Lung (tissue), 12 donors: ENCODE measurements around the gene PSMD13. TPM values are rescaled to one million over a fixed set of nuclear protein-coding genes. Genes with fewer than 3 reads are reported as not detected.

Source experiments
- ATAC-seq: fragments of 200-7000 bp; cut with Tn5 transposase; one replicate; pipeline ENCODE4 v1.9.1; 2020; ENCODE audit warnings: moderate number of reproducible peaks; ENCODE audit not compliant: insufficient read depth, low FRiP score
- DNase-seq, 3 donors: peaks; one replicate each; pipeline ENCODE4 v3.0.0-alpha.2; 2013 to 2017
- H3K27ac ChIP-seq, 2 donors: one replicate each; pipeline ENCODE4 v1.5.1; 2013; ENCODE audit warnings: mild to moderate bottlenecking in 2 of 2, moderate library complexity in 2 of 2, control low read depth in 1 of 2, inconsistent platforms in 1 of 2, low read depth in 1 of 2, low read length in 1 of 2
- H3K27me3 ChIP-seq, 3 donors: one replicate each; pipeline ENCODE4 v1.5.1; 2013; ENCODE audit warnings: low read length in 2 of 3; ENCODE audit not compliant: control insufficient read depth in 3 of 3, insufficient read depth in 3 of 3
- H3K36me3 ChIP-seq, 4 donors: one replicate each; pipeline ENCODE4 v1.5.1; 2013; ENCODE audit warnings: low read length in 4 of 4, mild to moderate bottlenecking in 1 of 4, moderate library complexity in 1 of 4; ENCODE audit not compliant: control insufficient read depth in 4 of 4, insufficient read depth in 4 of 4
- H3K4me1 ChIP-seq, 5 donors: one replicate each; pipeline ENCODE4 v1.5.1; 2013; ENCODE audit warnings: low read length in 5 of 5, mild to moderate bottlenecking in 2 of 5, moderate library complexity in 1 of 5; ENCODE audit not compliant: control insufficient read depth in 5 of 5, insufficient read depth in 5 of 5
- H3K4me3 ChIP-seq: one replicate; pipeline ENCODE4 v1.5.1; 2013; ENCODE audit warnings: mild to moderate bottlenecking, control low read depth, moderate library complexity
- H3K9ac ChIP-seq, 2 donors: one replicate each; pipeline ENCODE4 v1.5.1; 2013; ENCODE audit warnings: low read length in 2 of 2, control low read depth in 1 of 2; ENCODE audit not compliant: insufficient read depth in 1 of 2
- H3K9me3 ChIP-seq, 4 donors: one replicate each; pipeline ENCODE4 v1.5.1; 2013; ENCODE audit warnings: low read length in 3 of 4, mild to moderate bottlenecking in 1 of 4, moderate library complexity in 1 of 4; ENCODE audit not compliant: control insufficient read depth in 4 of 4, insufficient read depth in 3 of 4
- CTCF ChIP-seq: IDR thresholded peaks from 2 replicates; pipeline ENCODE4 v1.5.1; 2012; ENCODE audit warnings: mild to moderate bottlenecking; ENCODE audit errors: control extremely low read depth, extremely low read depth
- WGBS, 2 donors: extraction: QIAGEN DNeasy Blood & Tissue Kit; methylation state at CpG; one replicate each; pipeline ENCODE4 v1.1.7; 2013; 5-methylcytosine and 5-hydroxymethylcytosine counted together
- polyA plus RNA-seq, 2 donors: library from polyadenylated mRNA; stranded (reverse); fragments of 200-250 nt; gene quantifications; one replicate each; pipeline ENCODE4 v1.2.1, GENCODE V29; 2013
- total RNA-seq, 2 donors: library from RNA; depleted of rRNA in 1 of 2; stranded (reverse); fragments of >200 nt in 1 of 2; gene quantifications; one replicate each; pipeline ENCODE4 v1.2.1, GENCODE V29; 2014 to 2021
- donor health status: control.
- donor health status: control.
- donor health status: Bipolar disorder and iron deficiency.
- donor health status: healthy.
- donor health status: DM: yes; HTN: yes; CAD: no.

PSMD13 gene
- total and polyA plus RNA-seq, 4 donors = 75.2 to 184 (median 145) TPM

DNA sequence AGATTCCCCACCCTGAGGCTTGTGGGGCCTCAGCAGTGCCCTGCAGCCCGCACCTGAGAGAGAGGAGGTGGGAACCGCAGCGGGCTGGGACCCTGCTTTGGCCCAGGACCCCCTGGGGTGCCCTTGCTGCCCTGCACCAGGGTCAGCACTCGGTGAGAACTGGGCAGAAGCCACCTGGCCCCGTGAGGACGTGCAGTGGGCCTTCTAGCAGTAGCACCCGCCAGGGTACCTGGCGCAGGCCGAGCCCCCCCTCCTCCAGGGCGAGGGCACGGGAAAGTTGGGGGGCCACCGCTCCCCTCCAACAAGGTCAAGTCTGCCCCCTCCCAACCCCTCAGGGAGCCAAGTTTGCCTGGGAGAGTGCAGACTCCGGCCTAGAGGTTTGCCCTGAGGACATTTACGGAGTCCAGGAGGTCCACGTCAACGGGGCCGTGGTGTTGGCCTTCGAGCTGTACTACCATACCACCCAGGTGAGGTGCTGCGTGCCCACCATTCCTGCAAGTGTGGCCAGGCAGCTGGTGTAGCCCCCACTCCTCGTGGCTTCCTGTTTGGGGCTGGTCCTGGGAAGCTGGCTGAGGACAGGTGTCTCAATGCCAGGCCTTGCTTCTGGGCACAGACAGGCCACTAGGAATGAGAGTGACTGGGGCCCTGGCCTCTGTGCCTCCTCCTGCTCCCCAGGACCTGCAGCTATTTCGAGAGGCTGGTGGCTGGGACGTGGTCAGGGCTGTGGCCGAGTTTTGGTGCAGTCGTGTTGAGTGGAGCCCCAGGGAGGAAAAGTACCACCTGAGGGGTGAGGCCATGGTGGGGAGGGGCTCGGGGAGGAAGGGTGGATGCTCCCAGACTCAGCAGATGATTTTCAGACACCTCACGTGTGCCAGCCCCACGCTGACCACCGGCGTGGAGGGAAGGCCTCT is 55.7 kb downstream of the PSMD13 start:
- H3K27me3 ChIP-seq = peaks cover 0 to 8% (median 5%) of the 10 kb centered on the region in 3 donors
- no peaks in the 10 kb centered on the region for H3K9me3 ChIP-seq
- peaks cover 0 to 12% (median 0%) of the 10 kb centered on the region in 5 donors for H3K4me1 ChIP-seq
- WGBS, 2 donors = 94% methylated on average over 29 of the region's 29 CpGs
- H3K4me3 ChIP-seq = no peak overlapping the region
- no peak overlapping the region for H3K27ac ChIP-seq
- DNase-seq (no peak), ATAC-seq (no peak)
- no peak overlapping the region for H3K9ac ChIP-seq
- peaks cover 0 to 23% (median 0%) of the 10 kb centered on the region in 4 donors for H3K36me3 ChIP-seq
- no peak for TF ChIP-seq CTCF

- 91 to 92% methylated on average over 18 of the region's 18 CpGs for WGBS, 2 donors
- Histone ChIP-seq H3K27ac (no peak overlapping the region), H3K9ac (no peak overlapping the region), H3K36me3 (peaks cover 0 to 23% (median 0%) of the 10 kb centered on the region in 4 donors), H3K4me1 (peaks cover 0 to 9% (median 0%) of the 10 kb centered on the region in 5 donors), H3K4me3 (no peak overlapping the region), H3K9me3 (no peaks in the 10 kb centered on the region), H3K27me3 (peaks cover 0 to under 1% (median 0%) of the 10 kb centered on the region in 3 donors)
- ATAC-seq = no peak
- TF ChIP-seq CTCF = no peak
- DNase-seq = no peak
Measured at GRCh38 chr11:293271-293851, 56.6 kb downstream of the PSMD13 start.

DNA sequence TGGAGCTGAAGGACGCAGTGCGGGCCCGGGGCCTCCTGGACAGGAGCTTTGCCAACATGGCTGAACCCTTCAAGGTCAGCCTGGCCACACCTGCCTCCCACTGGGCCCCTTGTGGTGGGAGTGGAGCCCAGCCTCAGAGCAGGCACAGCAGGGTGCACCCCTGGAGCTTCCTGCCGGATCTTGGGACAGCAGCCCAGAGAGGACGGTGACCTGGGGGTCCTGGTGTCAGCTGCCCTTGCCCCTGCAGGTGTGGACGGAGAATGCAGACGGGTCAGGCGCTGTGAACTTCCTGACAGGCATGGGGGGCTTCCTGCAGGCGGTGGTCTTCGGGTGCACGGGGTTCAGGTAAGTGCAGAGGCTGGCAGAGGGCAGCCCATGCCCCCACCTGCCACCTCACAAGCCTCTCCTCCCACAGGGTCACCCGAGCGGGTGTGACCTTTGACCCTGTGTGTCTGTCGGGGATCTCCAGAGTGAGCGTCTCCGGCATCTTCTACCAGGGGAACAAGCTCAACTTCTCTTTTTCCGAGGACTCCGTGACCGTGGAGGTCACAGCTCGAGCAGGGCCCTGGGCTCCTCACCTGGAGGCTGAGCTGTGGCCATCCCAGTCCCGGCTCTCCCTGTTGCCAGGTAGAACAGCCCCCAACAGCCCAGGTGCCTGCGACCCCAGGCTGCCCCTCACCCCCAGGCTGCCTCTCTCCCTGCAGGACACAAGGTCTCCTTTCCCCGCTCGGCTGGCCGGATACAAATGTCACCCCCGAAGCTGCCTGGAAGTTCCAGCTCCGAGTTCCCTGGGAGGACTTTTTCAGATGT is 57.3 kb downstream of the PSMD13 start:
- ATAC-seq = no peak
- Histone ChIP-seq H3K4me3 (no peak overlapping the region), H3K9ac (no peak overlapping the region), H3K9me3 (no peaks in the 10 kb centered on the region), H3K36me3 (peaks cover 0 to 23% (median 0%) of the 10 kb centered on the region in 4 donors), H3K27me3 (no peaks in the 10 kb centered on the region), H3K27ac (no peak overlapping the region), H3K4me1 (peaks cover 0 to 9% (median 0%) of the 10 kb centered on the region in 5 donors)
- DNase-seq = no peak
- no peak for TF ChIP-seq CTCF
- WGBS, 2 donors = 90 to 91% methylated on average over 26 to 27 of the region's 27 CpGs
